Smooth muscle cell (in vitro differentiated cells): Measurements from ENCODE around the gene ALKBH8. TPM values are rescaled to one million over a fixed set of nuclear protein-coding genes. Genes with fewer than 3 reads are reported as not detected.

ENCODE experiments used
- DNase-seq: peaks from one replicate; lab custom pipeline; 2025; ENCODE audit not compliant: unreplicated experiment; lab: John Stamatoyannopoulos, UW
- H2AFZ ChIP-seq: fragments of 200-600 bp; sonication (generic); 2 replicates; pipeline ENCODE4 v1.6.0; 2016; ENCODE audit warnings: antibody characterized with exemption, low read depth, mild to moderate bottlenecking
- H3F3A ChIP-seq: fragments of 200-600 bp; sonication (generic); 2 replicates; pipeline ENCODE4 v1.6.0; 2017; ENCODE audit warnings: antibody characterized with exemption, low read depth
- H3K27ac ChIP-seq: fragments of 200-600 bp; sonication (generic); 2 replicates; pipeline ENCODE4 v1.5.1; 2016; ENCODE audit warnings: low read depth, mild to moderate bottlenecking
- H3K27me3 ChIP-seq: fragments of 200-600 bp; sonication (generic); 2 replicates; pipeline ENCODE4 v1.6.1; 2016; ENCODE audit warnings: low read depth, mild to moderate bottlenecking
- H3K36me3 ChIP-seq: fragments of 200-600 bp; sonication (generic); 2 replicates; pipeline ENCODE4 v1.5.1; 2016; ENCODE audit warnings: low read depth
- H3K4me1 ChIP-seq: fragments of 200-600 bp; sonication (generic); 2 replicates; pipeline ENCODE4 v1.5.1; 2016; ENCODE audit warnings: low read depth
- H3K4me2 ChIP-seq: fragments of 200-600 bp; sonication (generic); 2 replicates; pipeline ENCODE4 v1.6.0; 2016; ENCODE audit warnings: mild to moderate bottlenecking
- H3K4me3 ChIP-seq: fragments of 200-600 bp; sonication (generic); 2 replicates; pipeline ENCODE4 v1.5.1; 2016; ENCODE audit warnings: mild to moderate bottlenecking
- H3K79me2 ChIP-seq: fragments of 200-600 bp; sonication (generic); 2 replicates; pipeline ENCODE4 v1.6.0; 2016; ENCODE audit warnings: low read depth, mild to moderate bottlenecking
- H3K9ac ChIP-seq: fragments of 200-600 bp; sonication (generic); 2 replicates; pipeline ENCODE4 v1.6.0; 2016; ENCODE audit warnings: low read depth
- H3K9me3 ChIP-seq: fragments of 200-600 bp; sonication (generic); replicated peaks from 2 replicates; pipeline ENCODE4 v1.5.1; 2016; ENCODE audit warnings: low read depth
- H4K20me1 ChIP-seq: fragments of 200-600 bp; sonication (generic); 2 replicates; pipeline ENCODE4 v1.6.0; 2016; ENCODE audit warnings: low read depth
- CTCF ChIP-seq: fragments of 200-600 bp; sonication (generic); IDR thresholded peaks from 2 replicates; pipeline ENCODE4 v1.5.1; 2017; ENCODE audit warnings: borderline replicate concordance, mild to moderate bottlenecking, antibody characterized with exemption; ENCODE audit not compliant: insufficient read depth, poor library complexity, severe bottlenecking
- WGBS: methylation state at CpG from one replicate; pipeline ENCODE4 v1.1.7; 2016; ENCODE audit warnings: low lambda C conversion rate; 5-methylcytosine and 5-hydroxymethylcytosine counted together
- polyA plus RNA-seq: library from polyadenylated mRNA; unstranded; fragments of >200 nt; fragmentation: Nextera tagmentation; extraction: Ambion mirVana; gene quantifications from 2 replicates; pipeline ENCODE4 v1.2.1, GENCODE V29; 2016
- total RNA-seq: library from RNA; depleted of rRNA; stranded (reverse); fragments of >200 nt; gene quantifications from 2 replicates; pipeline ENCODE4 v1.2.3, GENCODE V29; 2014

ALKBH8 gene
- total and polyA plus RNA-seq, 2 experiments from 2014 or later: 3.8 to 8.4 TPM

- Histone ChIP-seq H2AFZ (no peak overlapping the region), H3F3A (no peaks in the 10 kb centered on the region), H3K79me2 (no peaks in the 10 kb centered on the region), H3K27ac (no peak overlapping the region), H3K4me3 (no peak overlapping the region), H4K20me1 (no peaks in the 10 kb centered on the region), H3K4me2 (no peak overlapping the region), H3K36me3 (peaks cover 8% of the 10 kb centered on the region), H3K27me3 (no peaks in the 10 kb centered on the region), H3K9me3 (no peaks in the 10 kb centered on the region), H3K4me1 (no peaks in the 10 kb centered on the region), H3K9ac (no peak overlapping the region)
- DNase-seq: no peak
- 93% methylated on average over 2 of the region's 2 CpGs for WGBS
- no peak for TF ChIP-seq CTCF
Observed at GRCh38 chr11:107508858-107509244, 56.7 kb downstream of the ALKBH8 start.

GRCh38 chr11:107508201-107508857 is 57.2 kb downstream of the ALKBH8 start:
- DNase-seq: no peak
- H3K79me2 ChIP-seq: no peaks in the 10 kb centered on the region
- no peaks in the 10 kb centered on the region for H3F3A ChIP-seq
- no peak overlapping the region for H3K9ac ChIP-seq
- H3K9me3 ChIP-seq: no peaks in the 10 kb centered on the region
- H3K27me3 ChIP-seq: no peaks in the 10 kb centered on the region
- 99% methylated on average over 6 of the region's 6 CpGs for WGBS
- H3K27ac ChIP-seq: no peak overlapping the region
- no peak overlapping the region for H3K4me2 ChIP-seq
- no peaks in the 10 kb centered on the region for H3K4me1 ChIP-seq
- H4K20me1 ChIP-seq: no peaks in the 10 kb centered on the region
- H3K4me3 ChIP-seq: no peak overlapping the region
- H2AFZ ChIP-seq: no peak overlapping the region
- no peak for TF ChIP-seq CTCF
- peaks cover 8% of the 10 kb centered on the region for H3K36me3 ChIP-seq

- no peaks in the 10 kb centered on the region for H3K27me3 ChIP-seq
- no peak overlapping the region for H3K4me3 ChIP-seq
- DNase-seq: no peak
- H3K4me2 ChIP-seq: no peak overlapping the region
- no peak for TF ChIP-seq CTCF
- peaks cover 8% of the 10 kb centered on the region for H3K36me3 ChIP-seq
- no peaks in the 10 kb centered on the region for H3K4me1 ChIP-seq
- H3K27ac ChIP-seq: no peak overlapping the region
- no peaks in the 10 kb centered on the region for H3K9me3 ChIP-seq
- H2AFZ ChIP-seq: no peak overlapping the region
- no peaks in the 10 kb centered on the region for H4K20me1 ChIP-seq
- no peaks in the 10 kb centered on the region for H3F3A ChIP-seq
- H3K79me2 ChIP-seq: no peaks in the 10 kb centered on the region
- H3K9ac ChIP-seq: no peak overlapping the region
Observed at GRCh38 chr11:107505647-107506225, 59.8 kb downstream of the ALKBH8 start.

GRCh38 chr11:107504981-107505380 is 60.6 kb downstream of the ALKBH8 start:
- no peak for DNase-seq
- Histone ChIP-seq H3K27me3 (no peaks in the 10 kb centered on the region), H2AFZ (no peak overlapping the region), H3F3A (no peaks in the 10 kb centered on the region), H3K9me3 (no peaks in the 10 kb centered on the region), H3K4me1 (no peaks in the 10 kb centered on the region), H3K9ac (no peak overlapping the region), H3K4me3 (no peak overlapping the region), H3K27ac (no peak overlapping the region), H4K20me1 (no peaks in the 10 kb centered on the region), H3K36me3 (peaks cover 8% of the 10 kb centered on the region), H3K4me2 (no peak overlapping the region), H3K79me2 (no peaks in the 10 kb centered on the region)
- 97% methylated on average over 5 of the region's 5 CpGs for WGBS
- TF ChIP-seq CTCF: no peak
